Measurements from ENCODE around the gene MRPL17. TPM values are rescaled to one million over a fixed set of nuclear protein-coding genes. Genes with fewer than 3 reads are reported as not detected.

MRPL17 gene
- total RNA-seq, 1 experiment from 2014 or later, result 88.4 TPM

DNA sequence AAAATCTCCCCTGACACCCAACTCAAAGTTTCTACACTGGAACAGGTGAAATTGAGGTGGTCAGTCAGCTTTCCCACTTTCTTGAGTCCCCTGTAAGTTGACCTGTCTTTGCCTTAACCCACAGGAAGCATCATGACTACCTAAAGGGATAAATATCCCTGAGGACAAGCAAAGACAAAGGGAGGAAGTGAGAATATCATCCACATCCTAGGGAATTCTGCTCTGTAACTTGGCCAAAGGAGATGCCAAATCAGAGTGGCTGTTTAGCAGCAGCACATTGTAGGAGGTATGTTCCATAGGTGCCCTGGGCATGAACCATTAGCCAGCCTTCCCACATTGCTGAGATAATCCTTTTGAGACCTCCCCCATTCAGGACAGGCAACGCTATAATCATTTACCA is 40.9 kb upstream of the MRPL17 start:
- no peaks in the 10 kb centered on the region for H3K36me3 Mint-ChIP-seq (ENCODE audit: insufficient read depth, unreplicated experiment)
- ChIA-PET POLR2A (no interaction called here), CTCF (interaction anchor here (0.9 to 1.8 kb wide), 6 partner anchors 14 to 31 kb away, joined by 3 to 8 read pairs (median 5); no protein-coding TSS in a partner anchor)
- no TSS peak for BruUV-seq (replicated peaks)
- no peak overlapping the region for H3K4me3 Mint-ChIP-seq (ENCODE audit: unreplicated experiment)
- intact Hi-C loops (cut with micrococcal nuclease), result no loop called here
- TF ChIP-seq, protein P1, sequence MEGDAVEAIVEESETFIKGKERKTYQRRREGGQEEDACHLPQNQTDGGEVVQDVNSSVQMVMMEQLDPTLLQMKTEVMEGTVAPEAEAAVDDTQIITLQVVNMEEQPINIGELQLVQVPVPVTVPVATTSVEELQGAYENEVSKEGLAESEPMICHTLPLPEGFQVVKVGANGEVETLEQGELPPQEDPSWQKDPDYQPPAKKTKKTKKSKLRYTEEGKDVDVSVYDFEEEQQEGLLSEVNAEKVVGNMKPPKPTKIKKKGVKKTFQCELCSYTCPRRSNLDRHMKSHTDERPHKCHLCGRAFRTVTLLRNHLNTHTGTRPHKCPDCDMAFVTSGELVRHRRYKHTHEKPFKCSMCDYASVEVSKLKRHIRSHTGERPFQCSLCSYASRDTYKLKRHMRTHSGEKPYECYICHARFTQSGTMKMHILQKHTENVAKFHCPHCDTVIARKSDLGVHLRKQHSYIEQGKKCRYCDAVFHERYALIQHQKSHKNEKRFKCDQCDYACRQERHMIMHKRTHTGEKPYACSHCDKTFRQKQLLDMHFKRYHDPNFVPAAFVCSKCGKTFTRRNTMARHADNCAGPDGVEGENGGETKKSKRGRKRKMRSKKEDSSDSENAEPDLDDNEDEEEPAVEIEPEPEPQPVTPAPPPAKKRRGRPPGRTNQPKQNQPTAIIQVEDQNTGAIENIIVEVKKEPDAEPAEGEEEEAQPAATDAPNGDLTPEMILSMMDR (IDR thresholded peaks at IDR 0.05; ENCODE audit: unreplicated experiment), result no peak
- H3K9me3 Mint-ChIP-seq (ENCODE audit: unreplicated experiment), result no peaks in the 10 kb centered on the region
- DNase-seq (ENCODE audit: unreplicated experiment), result no peak
- H3K4me1 Mint-ChIP-seq (ENCODE audit: insufficient read depth, unreplicated experiment), result no peaks in the 10 kb centered on the region
- peaks cover 88% of the 10 kb centered on the region for H3K27me3 Mint-ChIP-seq (ENCODE audit: insufficient read depth, unreplicated experiment)
- H3K27ac Mint-ChIP-seq (ENCODE audit: low read depth, unreplicated experiment), result no peak overlapping the region

DNA sequence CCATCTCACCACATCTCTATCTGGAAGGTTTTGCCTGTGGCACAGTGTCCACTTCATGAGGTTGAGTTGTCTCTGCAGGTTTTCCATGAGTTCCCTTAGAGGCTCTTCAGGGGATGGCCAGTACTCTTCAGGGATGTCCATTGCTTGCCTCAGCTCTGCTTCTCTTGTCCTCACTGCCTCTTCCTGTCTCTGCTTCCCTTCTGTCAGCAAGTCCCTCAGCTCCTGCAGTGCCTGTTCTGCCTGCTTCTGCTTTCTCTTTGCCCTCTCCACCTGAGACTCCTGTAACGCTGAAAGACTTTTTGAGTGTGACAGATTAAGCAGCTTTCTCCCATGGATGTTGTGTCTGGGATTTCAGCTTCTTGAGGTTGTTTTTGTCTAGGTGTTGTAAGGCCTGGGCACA is 38.2 kb upstream of the MRPL17 start:
- H3K4me1 Mint-ChIP-seq (ENCODE audit: insufficient read depth, unreplicated experiment), result no peaks in the 10 kb centered on the region
- POLR2A ChIA-PET, result interaction anchor here (0.7 kb wide), 1 partner anchor 702 kb away, joined by 3 read pairs; no protein-coding TSS in a partner anchor
- BruUV-seq (replicated peaks), result no TSS peak
- TF ChIP-seq, protein P1 (IDR thresholded peaks at IDR 0.05; ENCODE audit: unreplicated experiment), result no peak
- peaks cover 75% of the 10 kb centered on the region for H3K27me3 Mint-ChIP-seq (ENCODE audit: insufficient read depth, unreplicated experiment)
- no peaks in the 10 kb centered on the region for H3K36me3 Mint-ChIP-seq (ENCODE audit: insufficient read depth, unreplicated experiment)
- no peak overlapping the region for H3K27ac Mint-ChIP-seq (ENCODE audit: low read depth, unreplicated experiment)
- intact Hi-C loops (cut with micrococcal nuclease), result no loop called here
- DNase-seq (ENCODE audit: unreplicated experiment), result no peak
- H3K9me3 Mint-ChIP-seq (ENCODE audit: unreplicated experiment), result no peaks in the 10 kb centered on the region
- CTCF ChIA-PET, result interaction anchor here (0.9 to 2.7 kb wide), 2 partner anchors 12 to 16 kb away, joined by 3 to 9 read pairs; no protein-coding TSS in a partner anchor
- H3K4me3 Mint-ChIP-seq (ENCODE audit: unreplicated experiment), result no peak overlapping the region

DNA sequence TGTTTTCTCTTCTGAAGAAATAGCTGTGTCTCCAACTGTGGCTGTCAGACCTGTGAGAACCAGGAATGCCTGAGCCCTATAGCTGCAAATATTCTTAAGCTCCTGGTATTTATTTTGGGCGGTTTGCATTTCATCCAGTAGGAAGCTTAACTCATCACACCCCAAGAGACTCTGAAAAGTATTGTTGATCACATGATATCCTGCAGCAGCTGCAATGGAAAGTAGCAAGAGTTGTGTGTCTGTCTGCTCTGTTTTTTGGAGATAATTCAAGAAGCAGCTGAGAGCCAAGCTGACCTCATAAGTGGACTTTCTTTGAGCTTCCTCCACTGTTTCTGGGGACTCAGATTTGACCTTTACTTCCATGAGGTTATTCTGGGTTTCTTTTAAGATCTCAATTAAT is 36.4 kb upstream of the MRPL17 start:
- ChIA-PET CTCF (interaction anchor here (0.9 to 2.7 kb wide), 4 partner anchors 9 to 36 kb away, joined by 3 to 10 read pairs (median 8); no protein-coding TSS in a partner anchor), POLR2A (no interaction called here)
- H3K4me3 Mint-ChIP-seq (ENCODE audit: unreplicated experiment), result no peak overlapping the region
- no peaks in the 10 kb centered on the region for H3K36me3 Mint-ChIP-seq (ENCODE audit: insufficient read depth, unreplicated experiment)
- intact Hi-C loops (cut with micrococcal nuclease), result no loop called here
- no peaks in the 10 kb centered on the region for H3K4me1 Mint-ChIP-seq (ENCODE audit: insufficient read depth, unreplicated experiment)
- no peak for DNase-seq (ENCODE audit: unreplicated experiment)
- TF ChIP-seq, protein P1 (IDR thresholded peaks at IDR 0.05; ENCODE audit: unreplicated experiment), result no peak
- no TSS peak for BruUV-seq (replicated peaks)
- no peaks in the 10 kb centered on the region for H3K9me3 Mint-ChIP-seq (ENCODE audit: unreplicated experiment)
- H3K27me3 Mint-ChIP-seq (ENCODE audit: insufficient read depth, unreplicated experiment), result peaks cover 71% of the 10 kb centered on the region
- no peak overlapping the region for H3K27ac Mint-ChIP-seq (ENCODE audit: low read depth, unreplicated experiment)

DNA sequence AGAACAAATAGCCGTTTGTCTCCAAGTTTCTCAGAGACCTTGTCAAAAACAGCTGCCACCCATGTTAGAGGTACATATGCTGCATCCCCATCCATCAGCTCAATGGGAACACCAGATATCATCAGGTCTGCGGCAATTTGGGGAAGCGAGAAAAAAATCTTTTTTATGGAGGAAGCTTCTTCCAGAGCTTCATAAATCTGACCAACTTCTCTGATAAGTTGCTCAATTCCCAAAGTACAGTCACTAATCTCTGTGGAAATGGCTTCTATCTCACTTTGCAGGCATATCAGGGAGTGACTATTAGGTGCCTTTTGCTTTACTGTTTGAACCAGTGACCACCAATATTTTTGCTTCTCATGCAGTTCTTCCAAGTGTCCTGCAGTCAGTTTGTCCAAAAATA is 34.3 kb upstream of the MRPL17 start:
- intact Hi-C loops (cut with micrococcal nuclease), result no loop called here
- Mint-ChIP-seq H3K9me3 (ENCODE audit: unreplicated experiment) (no peaks in the 10 kb centered on the region), H3K36me3 (ENCODE audit: insufficient read depth, unreplicated experiment) (no peaks in the 10 kb centered on the region), H3K27me3 (ENCODE audit: insufficient read depth, unreplicated experiment) (peaks cover 53% of the 10 kb centered on the region), H3K27ac (ENCODE audit: low read depth, unreplicated experiment) (no peak overlapping the region), H3K4me3 (ENCODE audit: unreplicated experiment) (no peak overlapping the region), H3K4me1 (ENCODE audit: insufficient read depth, unreplicated experiment) (no peaks in the 10 kb centered on the region)
- CTCF ChIA-PET, result interaction anchor here (1.1 to 1.3 kb wide), 3 partner anchors 23 to 274 kb away, joined by 3 to 6 read pairs (median 4); no protein-coding TSS in a partner anchor
- TF ChIP-seq, protein P1 (IDR thresholded peaks at IDR 0.05; ENCODE audit: unreplicated experiment), result no peak
- POLR2A ChIA-PET, result no interaction called here
- no peak for DNase-seq (ENCODE audit: unreplicated experiment)
- BruUV-seq (replicated peaks), result no TSS peak

Measured in MCF 10A (cell line).